Left colon (tissue), 2 donors: Measurements from ENCODE around the gene ZNF593. TPM values are rescaled to one million over a fixed set of nuclear protein-coding genes. Genes with fewer than 3 reads are reported as not detected.

Experiments
- ATAC-seq: fragments of 200-7000 bp; cut with Tn5 transposase; one replicate; pipeline ENCODE4 v1.9.1; 2020; ENCODE audit warnings: mild to moderate bottlenecking, moderate library complexity
- DNase-seq, 2 donors: peaks; one replicate each; pipeline ENCODE4 v3.0.0-alpha.2; 2020
- intact Hi-C, 2 donors: fragments of 100-400 bp; cut with DNase I in 1 of 2; cut with micrococcal nuclease in 1 of 2; formaldehyde crosslinking; loops; one replicate each; pipeline versions ENCODE4 v1.11.2 to v1.14.0; 2022; cut with DNase I, micrococcal nuclease
- long read RNA-seq: library from polyadenylated mRNA; unstranded; transcript quantifications from one replicate; pipeline ENCODE4 v2.0.0, GENCODE V29; 2021
- total RNA-seq, 2 donors: library from RNA; stranded (reverse); fragmentation: NEBNext Ultra II Directional; extraction: Animal tissue kit (Norgen Biotek cat#: 25700); gene quantifications; one replicate each; pipeline ENCODE4 v1.2.1, GENCODE V29; 2021
- donor health status: DM: no; HTN: no; CAD: no.
- donor health status: DM: yes; HTN: yes; CAD: no.

Gene ZNF593
- total RNA-seq, result 10 to 100 TPM; 17.6 to 21.2 TPM
- long read RNA-seq, transcript ZNF593-202 (3 exons, 675 nt), result major isoform, 5 of 5 reads
- long read RNA-seq, partial matches to known transcripts, result 0 of 5 reads
- long read RNA-seq, other reads (novel, unspliced or antisense), result 0 of 5 reads

GRCh38 chr1:26169669-26170471, at the start of gene ZNF593:
Gene ZNF593, plus strand, starts transcription at chr1:26169908. Its CDS starts 76 bp downstream, at chr1:26169984.
- DNase-seq (peak; percentile 92 to 94), ATAC-seq (peak; percentile 97)
- intact Hi-C loops, result loop anchor here in 1 of 2 donors (10.0 kb wide), 1 partner anchor 65 kb away; the partner anchor contains the start of gene CEP85

GRCh38 chr1:26121854-26122773, 47.6 kb upstream of the ZNF593 start:
- intact Hi-C loops, result no loop called here
- ATAC-seq (no peak), DNase-seq (no peak)

- DNase-seq (no peak), ATAC-seq (no peak)
- intact Hi-C loops, result no loop called here
These were observed 46.4 kb upstream of the ZNF593 start for GRCh38 chr1:26122988-26123973.

DNA sequence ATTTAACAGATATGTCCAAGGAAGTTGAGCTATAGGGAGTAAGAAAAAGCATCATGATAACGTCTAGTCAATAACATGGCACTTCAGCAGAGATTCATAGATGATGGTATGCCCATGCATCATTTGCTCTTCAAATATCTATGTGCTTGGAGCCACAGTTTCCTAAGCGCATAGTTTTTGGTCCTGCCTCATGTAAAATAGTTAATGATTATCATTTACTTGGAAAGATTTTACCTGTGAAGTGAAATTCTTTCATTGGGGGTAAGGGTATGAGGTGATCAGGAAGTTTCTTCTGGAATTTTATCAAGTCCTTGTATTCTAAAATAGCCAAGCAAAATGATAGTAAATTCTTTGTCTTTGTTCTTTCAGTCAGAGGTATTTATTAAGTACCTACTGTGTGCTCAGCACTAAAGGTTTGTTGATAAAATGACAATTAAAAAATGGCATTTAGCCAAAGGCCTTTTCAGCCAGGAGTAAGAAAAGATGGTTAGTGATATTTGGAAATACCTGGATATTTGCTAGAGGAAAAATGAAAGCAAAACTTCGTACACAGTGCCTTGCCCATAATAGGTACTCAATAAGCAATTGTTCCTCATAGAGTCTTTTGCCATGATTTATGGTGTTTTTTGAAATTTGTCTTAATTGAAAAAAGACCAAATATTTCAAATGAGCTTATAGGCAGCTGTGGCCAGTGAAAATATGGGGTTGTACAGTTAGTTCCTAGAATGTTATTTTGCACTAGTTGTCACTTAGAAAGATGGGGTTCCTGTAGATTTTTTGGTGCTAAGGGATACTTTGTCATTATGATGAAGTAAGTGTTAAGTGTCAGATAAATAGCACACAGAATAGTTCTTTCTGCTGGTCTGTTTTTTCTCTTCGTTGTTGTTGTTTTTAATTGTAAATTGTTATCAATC, 45.0 kb upstream of the ZNF593 start:
- DNase-seq (no peak), ATAC-seq (no peak)
- intact Hi-C loops, result no loop called here

- ATAC-seq (no peak), DNase-seq (no peak)
- intact Hi-C loops, result no loop called here
These were observed 44.3 kb upstream of the ZNF593 start for GRCh38 chr1:26125382-26125781.

- intact Hi-C loops, result no loop called here
- DNase-seq (no peak), ATAC-seq (no peak)
These were observed 43.8 kb upstream of the ZNF593 start for GRCh38 chr1:26125946-26126320.

GRCh38 chr1:26126321-26127084, 43.2 kb upstream of the ZNF593 start:
- peak in 1 of 2 donors; percentile 61 for DNase-seq

GRCh38 chr1:26127235-26128163, 42.2 kb upstream of the ZNF593 start:
- DNase-seq (peak in 1 of 2 donors; percentile 36), ATAC-seq (peak; percentile 52)
- intact Hi-C loops, result no loop called here

More at GRCh38 chr1:26126321-26127084, 43.2 kb upstream of the ZNF593 start:
- ATAC-seq, result peak; percentile 86
- intact Hi-C loops, result no loop called here

DNA sequence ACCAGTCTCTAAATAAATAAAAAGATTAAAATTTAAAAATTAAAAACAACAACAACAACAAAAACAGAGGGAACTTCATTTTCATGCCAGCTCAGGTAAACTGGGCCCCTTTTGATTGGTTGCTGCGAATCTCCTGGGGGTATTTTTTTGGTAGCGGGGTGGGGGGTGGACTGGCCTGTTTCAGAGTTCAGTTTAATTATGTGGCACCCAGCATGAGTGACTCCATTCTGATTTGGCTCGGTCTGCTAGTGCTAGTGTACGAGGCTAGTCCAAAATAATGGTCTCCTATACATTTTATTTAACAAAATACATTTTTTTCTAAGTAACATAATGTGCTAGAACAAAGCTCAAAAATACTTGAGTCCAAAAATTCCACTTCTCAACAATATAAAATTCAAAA, 39.9 kb upstream of the ZNF593 start:
- intact Hi-C loops, result no loop called here
- DNase-seq, result no peak
- ATAC-seq, result no peak

GRCh38 chr1:26130695-26131094, 39.0 kb upstream of the ZNF593 start:
- intact Hi-C loops, result no loop called here
- no peak for DNase-seq
- ATAC-seq, result no peak

DNA sequence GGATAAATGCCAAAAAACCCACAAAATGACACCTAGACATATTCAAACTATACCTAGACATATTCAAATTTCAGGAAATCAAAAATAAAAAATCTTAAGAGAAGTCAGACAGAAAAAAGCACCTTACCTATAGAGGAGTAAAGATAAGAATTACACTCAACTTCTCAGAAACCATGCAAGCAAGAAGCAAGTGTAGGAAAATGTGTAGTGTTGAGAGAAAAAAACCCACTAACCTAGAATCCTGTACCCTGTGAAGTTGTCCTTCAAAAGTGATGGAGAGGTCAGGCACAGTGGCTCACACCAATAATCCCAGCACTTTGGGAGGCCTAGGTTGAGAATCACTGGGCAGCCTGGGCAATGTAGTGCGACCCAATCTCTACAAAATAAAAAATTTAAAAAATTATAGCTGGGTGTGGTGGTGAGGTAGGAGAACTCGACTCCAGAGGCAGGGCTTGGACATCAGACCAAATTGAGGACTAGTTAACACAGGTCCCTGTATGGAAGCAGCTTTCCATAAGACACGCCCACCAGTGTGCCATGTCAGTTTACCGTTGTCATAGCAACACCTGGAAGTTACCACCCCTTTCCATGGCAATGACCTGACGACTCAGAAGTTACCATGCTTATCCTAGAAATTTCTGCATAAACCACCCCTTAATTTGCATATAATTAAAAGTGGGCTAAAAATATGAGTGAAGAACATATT, 37.4 kb upstream of the ZNF593 start:
- intact Hi-C loops, result no loop called here
- DNase-seq (no peak), ATAC-seq (no peak)

DNA sequence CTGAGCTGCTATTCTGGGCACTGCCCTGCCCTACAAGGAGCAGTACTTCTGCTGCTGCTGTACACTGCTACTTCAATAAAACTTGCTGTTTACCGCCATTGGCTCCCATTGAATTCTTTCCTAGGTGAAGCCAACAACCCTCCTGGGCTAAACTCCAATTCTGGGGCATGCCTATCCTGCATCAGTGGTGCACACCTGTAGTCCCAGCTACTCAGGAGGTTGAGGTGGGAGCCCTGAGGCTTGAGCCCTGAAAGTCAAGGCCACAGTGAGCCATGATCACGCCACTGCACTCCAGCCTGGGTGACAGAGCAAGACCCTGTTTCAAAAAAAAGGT, 36.9 kb upstream of the ZNF593 start:
- DNase-seq, result no peak
- no peak for ATAC-seq
- intact Hi-C loops, result no loop called here

DNA sequence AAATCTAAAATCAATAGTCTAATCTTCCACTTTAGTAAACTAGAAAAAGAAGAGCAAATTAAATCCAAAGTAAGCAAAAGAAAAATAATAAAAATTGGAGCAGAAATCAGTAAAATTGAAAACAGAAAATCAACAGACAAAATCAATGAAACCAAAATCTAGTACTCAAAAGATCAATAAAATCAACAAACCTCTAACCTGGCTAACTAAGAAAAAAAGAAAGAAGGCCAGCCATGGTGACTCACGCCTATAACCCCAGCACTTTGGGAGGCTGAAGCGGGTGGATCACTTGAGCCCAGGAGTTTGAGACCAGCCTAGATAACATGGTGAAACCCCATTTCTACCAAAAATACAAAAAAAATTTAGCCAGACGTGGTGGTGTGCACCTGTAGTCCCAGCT, 35.2 kb upstream of the ZNF593 start:
- intact Hi-C loops, result no loop called here
- DNase-seq, result no peak
- no peak for ATAC-seq

DNA sequence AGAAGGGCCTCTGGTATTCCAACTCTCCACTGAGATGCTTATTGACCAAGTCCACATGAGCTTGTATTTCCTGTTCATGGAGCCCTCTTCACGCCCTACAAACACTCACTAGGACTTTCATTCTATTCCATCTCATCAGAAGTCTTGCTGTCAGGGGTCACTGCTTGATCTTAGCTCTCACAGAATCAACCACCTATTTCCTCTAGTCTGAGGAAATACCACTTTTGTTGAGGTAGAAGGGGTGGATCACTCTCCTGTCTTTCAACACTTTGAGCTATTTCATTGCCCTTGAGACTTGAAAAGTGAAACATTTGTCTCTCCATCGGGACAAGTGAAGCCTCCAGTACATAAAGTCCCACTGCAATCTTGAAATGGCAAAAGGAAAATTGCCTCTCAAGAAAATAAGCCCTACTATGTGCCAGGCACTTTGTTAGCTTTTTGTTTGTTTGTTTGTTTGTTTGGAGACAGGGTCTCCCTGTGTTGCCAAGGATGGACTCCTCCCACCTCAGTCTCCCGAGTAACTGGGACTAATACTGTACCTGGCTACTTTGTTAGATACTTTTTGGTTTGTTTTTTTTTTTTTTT, 30.6 kb upstream of the ZNF593 start:
- intact Hi-C loops, result no loop called here
- ATAC-seq (no peak), DNase-seq (no peak)

GRCh38 chr1:26142159-26142558, 27.5 kb upstream of the ZNF593 start:
- DNase-seq, result no peak
- no peak for ATAC-seq
- intact Hi-C loops, result no loop called here
